OCI-LY1 (cell line): ENCODE data around the gene COIL.

Experiments
- H2AFZ ChIP-seq: fragments of 200-600 bp; sonication (generic), shearing (Covaris generic); 2 replicates; pipeline ENCODE4 v1.6.0; 2014; ENCODE audit warnings: antibody characterized with exemption, mild to moderate bottlenecking, low read length
- H3F3A ChIP-seq: fragments of 200-600 bp; sonication (generic), shearing (Covaris generic); 2 replicates; pipeline ENCODE4 v1.6.0; 2014; ENCODE audit warnings: mild to moderate bottlenecking, antibody characterized with exemption, low read length, moderate library complexity; ENCODE audit not compliant: insufficient read depth
- H3K27ac ChIP-seq: fragments of 200-600 bp; sonication (generic); 2 replicates; pipeline ENCODE4 v1.5.1; 2014; ENCODE audit warnings: low read length, mixed run types, mild to moderate bottlenecking, low read depth; ENCODE audit not compliant: poor library complexity, severe bottlenecking
- H3K27me3 ChIP-seq: fragments of 200-600 bp; sonication (generic); 2 replicates; pipeline ENCODE4 v1.6.0; 2014; ENCODE audit warnings: antibody characterized with exemption, mild to moderate bottlenecking, low read length, moderate library complexity; ENCODE audit not compliant: insufficient read depth
- H3K36me3 ChIP-seq: fragments of 200-600 bp; sonication (generic); 2 replicates; pipeline ENCODE4 v1.6.1; 2014; ENCODE audit warnings: mild to moderate bottlenecking, antibody characterized with exemption, low read length, moderate library complexity, mixed read lengths; ENCODE audit not compliant: insufficient read depth
- H3K4me1 ChIP-seq: fragments of 200-600 bp; sonication (generic); 2 replicates; pipeline ENCODE4 v1.5.1; 2014; ENCODE audit warnings: mild to moderate bottlenecking, low read length, moderate library complexity; ENCODE audit not compliant: insufficient read depth, severe bottlenecking
- H3K4me2 ChIP-seq: fragments of 200-600 bp; sonication (generic), shearing (Covaris generic); 2 replicates; pipeline ENCODE4 v1.6.1; 2014; ENCODE audit warnings: low read length
- H3K4me3 ChIP-seq: fragments of 200-600 bp; sonication (generic); 2 replicates; pipeline ENCODE4 v1.5.1; 2014; ENCODE audit warnings: low read length, low read depth, mild to moderate bottlenecking, mixed read lengths; ENCODE audit not compliant: poor library complexity, severe bottlenecking
- H3K79me2 ChIP-seq: fragments of 200-600 bp; shearing (Covaris generic); 2 replicates; pipeline ENCODE4 v1.6.1; 2016; ENCODE audit warnings: mixed run types, low read length, mixed read lengths; ENCODE audit not compliant: insufficient read depth
- H3K9ac ChIP-seq: fragments of 200-600 bp; sonication (generic), shearing (Covaris generic); 2 replicates; pipeline ENCODE4 v1.6.1; 2014; ENCODE audit warnings: mild to moderate bottlenecking, low read length, mixed read lengths
- H3K9me2 ChIP-seq: fragments of 200-600 bp; sonication (generic), shearing (Covaris generic); 2 replicates; pipeline ENCODE4 v1.6.1; 2014; ENCODE audit warnings: low read depth, mild to moderate bottlenecking, low read length, mixed read lengths
- H3K9me3 ChIP-seq: fragments of 200-600 bp; shearing (Covaris generic); 2 replicates; pipeline ENCODE4 v1.6.1; 2014; ENCODE audit warnings: low read length, mixed read lengths
- H4K20me1 ChIP-seq: fragments of 200-600 bp; sonication (generic), shearing (Covaris generic); 2 replicates; pipeline ENCODE4 v1.6.0; 2016; ENCODE audit warnings: mild to moderate bottlenecking, low read length; ENCODE audit not compliant: insufficient read depth
- CTCF ChIP-seq: fragments of 200-600 bp; sonication (generic), shearing (Covaris generic); IDR thresholded peaks from 2 replicates; pipeline ENCODE4 v1.5.1; 2017; ENCODE audit warnings: mild to moderate bottlenecking, antibody characterized with exemption, low read length, moderate library complexity, mixed read lengths
- EZH2 ChIP-seq: fragments of 200-600 bp; sonication (generic), shearing (Covaris generic); IDR thresholded peaks from 2 replicates; pipeline ENCODE4 v1.8.0; 2017; ENCODE audit warnings: borderline replicate concordance, mixed run types, mild to moderate bottlenecking, antibody characterized with exemption, low read length, moderate library complexity, mixed read lengths

The COIL gene

GRCh38 chr17:56933151-56933745 lies 27.6 kb downstream of the COIL start:
- Histone ChIP-seq H3K4me1 (no peaks in the 10 kb centered on the region), H2AFZ (no peak overlapping the region), H3K9me3 (peaks cover 17% of the 10 kb centered on the region), H3K36me3 (peaks cover 44% of the 10 kb centered on the region), H3K27ac (no peak overlapping the region), H4K20me1 (no peaks in the 10 kb centered on the region), H3K9me2 (no peaks in the 10 kb centered on the region), H3K79me2 (no peaks in the 10 kb centered on the region), H3F3A (no peaks in the 10 kb centered on the region), H3K4me3 (no peak overlapping the region), H3K9ac (no peak overlapping the region), H3K27me3 (no peaks in the 10 kb centered on the region), H3K4me2 (no peak overlapping the region)
- no peak for TF ChIP-seq EZH2
- no peak for TF ChIP-seq CTCF

GRCh38 chr17:56930739-56931337 lies 30.0 kb downstream of the COIL start:
- TF ChIP-seq EZH2 (no peak), CTCF (no peak)

GRCh38 chr17:56929362-56929969 lies 31.4 kb downstream of the COIL start:
- no peak overlapping the region for H2AFZ ChIP-seq
- H3K4me1 ChIP-seq: no peaks in the 10 kb centered on the region
- peaks cover 17% of the 10 kb centered on the region for H3K9me3 ChIP-seq
- no peak for TF ChIP-seq CTCF
- TF ChIP-seq EZH2: no peak
- no peaks in the 10 kb centered on the region for H3K79me2 ChIP-seq
- H3K27ac ChIP-seq: no peak overlapping the region
- no peaks in the 10 kb centered on the region for H4K20me1 ChIP-seq
- H3K4me3 ChIP-seq: no peak overlapping the region
- no peak overlapping the region for H3K9ac ChIP-seq
- H3F3A ChIP-seq: no peaks in the 10 kb centered on the region
- no peaks in the 10 kb centered on the region for H3K27me3 ChIP-seq
- H3K4me2 ChIP-seq: no peak overlapping the region
- H3K36me3 ChIP-seq: peaks cover 8% of the 10 kb centered on the region
- H3K9me2 ChIP-seq: no peaks in the 10 kb centered on the region

More at GRCh38 chr17:56930739-56931337, 30.0 kb downstream of the COIL start:
- H3K9me3 ChIP-seq: peaks cover 17% of the 10 kb centered on the region
- H3K4me1 ChIP-seq: no peaks in the 10 kb centered on the region
- no peaks in the 10 kb centered on the region for H3K79me2 ChIP-seq
- H3F3A ChIP-seq: no peaks in the 10 kb centered on the region
- no peak overlapping the region for H3K9ac ChIP-seq
- peaks cover 20% of the 10 kb centered on the region for H3K36me3 ChIP-seq
- H3K4me3 ChIP-seq: no peak overlapping the region
- H3K27ac ChIP-seq: no peak overlapping the region
- no peaks in the 10 kb centered on the region for H3K27me3 ChIP-seq
- H4K20me1 ChIP-seq: no peaks in the 10 kb centered on the region
- H2AFZ ChIP-seq: no peak overlapping the region
- no peaks in the 10 kb centered on the region for H3K9me2 ChIP-seq
- no peak overlapping the region for H3K4me2 ChIP-seq
